Mucosa of stomach (tissue), 1 donor: ENCODE measurements around the gene LIN7B.

Source experiments
- H3K27me3 ChIP-seq: one replicate; pipeline ENCODE4 v1.7.0; 2013; ENCODE audit warnings: mild to moderate bottlenecking, low read length; ENCODE audit not compliant: control insufficient read depth, insufficient read depth
- H3K36me3 ChIP-seq: one replicate; pipeline ENCODE4 v1.7.0; 2013; ENCODE audit warnings: low read length; ENCODE audit not compliant: control insufficient read depth, insufficient read depth
- H3K4me1 ChIP-seq: one replicate; pipeline ENCODE4 v1.7.0; 2013; ENCODE audit warnings: mild to moderate bottlenecking, low read length; ENCODE audit not compliant: control insufficient read depth, insufficient read depth
- H3K4me3 ChIP-seq: one replicate; pipeline ENCODE4 v1.7.0; 2013; ENCODE audit warnings: low read length
- H3K9ac ChIP-seq: one replicate; pipeline ENCODE4 v1.7.0; 2013; ENCODE audit warnings: mild to moderate bottlenecking, low read length, moderate library complexity
- H3K9me3 ChIP-seq: one replicate; pipeline ENCODE4 v1.7.0; 2013; ENCODE audit warnings: mild to moderate bottlenecking, low read length, moderate library complexity; ENCODE audit not compliant: control insufficient read depth
- donor health status: Pancreatic carcinoma.

Gene LIN7B

GRCh38 chr19:49127674-49128544, 13.7 kb downstream of the LIN7B start:
- Histone ChIP-seq H3K4me3 (no peak overlapping the region), H3K9ac (no peak overlapping the region), H3K36me3 (no peaks in the 10 kb centered on the region), H3K27me3 (no peaks in the 10 kb centered on the region), H3K9me3 (no peaks in the 10 kb centered on the region), H3K4me1 (peaks cover 25% of the 10 kb centered on the region)

GRCh38 chr19:49128545-49129237, 14.5 kb downstream of the LIN7B start:
- Histone ChIP-seq H3K4me3 (no peak overlapping the region), H3K9me3 (no peaks in the 10 kb centered on the region), H3K27me3 (no peaks in the 10 kb centered on the region), H3K4me1 (peaks cover 32% of the 10 kb centered on the region), H3K36me3 (no peaks in the 10 kb centered on the region), H3K9ac (no peak overlapping the region)

DNA sequence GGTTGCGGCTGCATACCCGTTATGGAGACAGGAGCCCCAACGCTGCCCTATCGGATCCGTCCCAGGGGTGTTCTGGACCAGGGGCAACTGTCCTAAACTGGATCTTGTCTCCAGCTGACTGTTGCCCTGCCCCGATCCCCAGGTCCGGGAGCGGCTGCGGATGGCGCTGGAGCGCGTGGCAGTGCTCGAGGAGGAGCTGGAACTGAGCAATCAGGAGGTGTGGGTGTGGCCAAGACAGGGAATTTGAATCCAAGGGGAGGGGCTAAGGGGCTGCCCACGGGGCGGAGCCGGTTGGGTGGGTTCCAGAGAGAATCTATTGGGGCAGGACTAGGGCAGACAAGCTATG, 15.0 kb downstream of the LIN7B start:
- Histone ChIP-seq H3K27me3 (no peaks in the 10 kb centered on the region), H3K9me3 (no peaks in the 10 kb centered on the region), H3K4me3 (no peak overlapping the region), H3K36me3 (no peaks in the 10 kb centered on the region), H3K4me1 (peaks cover 38% of the 10 kb centered on the region), H3K9ac (no peak overlapping the region)

GRCh38 chr19:49130325-49130724, 16.2 kb downstream of the LIN7B start:
- Histone ChIP-seq H3K4me1 (peaks cover 36% of the 10 kb centered on the region), H3K36me3 (no peaks in the 10 kb centered on the region), H3K4me3 (no peak overlapping the region), H3K9me3 (no peaks in the 10 kb centered on the region), H3K9ac (no peak overlapping the region), H3K27me3 (no peaks in the 10 kb centered on the region)

DNA sequence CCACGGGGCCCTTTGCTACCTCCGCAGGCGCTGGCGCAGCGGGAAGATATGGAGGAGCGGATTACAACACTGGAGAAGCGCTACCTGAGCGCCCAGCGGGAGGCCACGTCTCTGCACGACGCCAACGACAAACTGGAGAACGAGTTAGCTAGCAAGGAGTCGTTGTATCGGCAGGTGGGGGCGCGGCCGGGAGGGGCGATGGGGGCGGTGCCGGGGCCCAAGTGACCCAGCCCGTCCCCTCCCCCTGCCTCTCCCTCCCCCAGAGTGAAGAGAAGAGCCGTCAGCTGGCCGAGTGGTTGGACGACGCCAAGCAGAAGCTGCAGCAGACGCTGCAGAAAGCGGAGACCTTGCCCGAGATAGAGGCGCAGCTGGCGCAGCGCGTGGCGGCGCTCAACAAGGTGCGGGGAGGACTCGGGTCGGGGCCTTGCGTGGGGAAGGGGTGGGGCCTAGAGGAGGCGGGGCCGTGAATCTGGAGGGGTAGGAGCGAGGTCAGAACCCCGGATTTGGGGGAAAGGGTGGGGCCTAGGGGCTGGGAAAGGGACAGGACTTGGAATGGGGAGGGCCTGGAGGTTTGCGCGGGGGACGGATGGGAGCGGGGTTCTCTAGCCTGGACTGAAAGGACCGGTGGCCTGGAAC, 18.9 kb downstream of the LIN7B start:
- no peaks in the 10 kb centered on the region for H3K9me3 ChIP-seq
- H3K9ac ChIP-seq = peak overlapping the region; percentile 22
- H3K4me1 ChIP-seq = peaks cover 35% of the 10 kb centered on the region
- peak overlapping the region; percentile 36 for H3K4me3 ChIP-seq
- H3K27me3 ChIP-seq = no peaks in the 10 kb centered on the region
- H3K36me3 ChIP-seq = no peaks in the 10 kb centered on the region

GRCh38 chr19:49133621-49134454, 19.7 kb downstream of the LIN7B start:
- peak overlapping the region; percentile 36 for H3K4me3 ChIP-seq
- no peaks in the 10 kb centered on the region for H3K9me3 ChIP-seq
- H3K4me1 ChIP-seq = peaks cover 28% of the 10 kb centered on the region
- H3K9ac ChIP-seq = peak overlapping the region; percentile 22
- H3K27me3 ChIP-seq = no peaks in the 10 kb centered on the region
- H3K36me3 ChIP-seq = no peaks in the 10 kb centered on the region

DNA sequence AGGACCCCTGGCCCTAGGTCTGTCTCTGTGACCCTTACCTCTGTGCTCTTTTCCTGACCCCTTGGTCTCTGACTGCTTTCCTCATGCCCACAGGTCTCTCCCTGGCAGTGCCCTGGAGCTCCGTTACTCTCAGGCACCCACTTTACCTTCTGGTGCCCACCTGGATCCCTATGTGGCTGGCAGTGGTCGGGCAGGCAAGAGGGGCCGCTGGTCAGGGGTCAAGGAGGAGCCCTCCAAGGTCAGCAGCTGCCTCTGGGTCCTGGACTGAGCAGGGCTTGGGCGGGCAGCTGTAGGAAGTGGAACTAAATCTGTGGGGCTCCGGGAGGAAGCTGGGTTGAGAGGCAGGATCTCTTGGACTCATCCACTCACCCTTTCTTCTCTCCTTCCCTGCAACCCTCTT, 21.5 kb downstream of the LIN7B start:
- no peaks in the 10 kb centered on the region for H3K36me3 ChIP-seq
- H3K9me3 ChIP-seq = no peaks in the 10 kb centered on the region
- H3K9ac ChIP-seq = no peak overlapping the region
- no peak overlapping the region for H3K4me3 ChIP-seq
- peaks cover 26% of the 10 kb centered on the region for H3K4me1 ChIP-seq
- H3K27me3 ChIP-seq = no peaks in the 10 kb centered on the region

- Histone ChIP-seq H3K27me3 (no peaks in the 10 kb centered on the region), H3K9ac (no peak overlapping the region)
Measured at GRCh38 chr19:49136771-49137171, 22.6 kb downstream of the LIN7B start.

DNA sequence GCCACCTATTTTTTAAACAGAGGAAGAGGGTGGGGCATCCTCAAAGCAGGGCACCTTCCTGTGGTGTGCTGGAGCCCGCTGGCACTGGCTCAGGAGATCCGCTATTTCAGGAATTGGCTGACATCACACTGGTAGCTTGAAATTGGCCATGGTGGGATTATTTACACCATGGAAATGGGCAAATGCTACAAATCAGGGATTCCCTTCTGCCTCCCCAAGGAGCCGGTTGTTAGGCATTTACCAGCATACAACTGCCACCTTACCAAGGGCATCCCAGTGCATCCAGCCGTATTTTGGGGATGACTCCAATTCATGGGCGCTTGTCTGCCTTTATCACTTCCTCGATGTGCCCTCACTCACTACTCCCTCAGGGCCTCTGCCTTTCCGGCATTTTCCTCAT, 26.8 kb downstream of the LIN7B start:
- Histone ChIP-seq H3K36me3 (no peaks in the 10 kb centered on the region), H3K9ac (no peak overlapping the region), H3K4me3 (no peak overlapping the region), H3K9me3 (no peaks in the 10 kb centered on the region), H3K4me1 (peaks cover 12% of the 10 kb centered on the region), H3K27me3 (no peaks in the 10 kb centered on the region)

More at GRCh38 chr19:49136771-49137171, 22.6 kb downstream of the LIN7B start:
- Histone ChIP-seq H3K4me3 (no peak overlapping the region), H3K4me1 (peaks cover 26% of the 10 kb centered on the region), H3K36me3 (no peaks in the 10 kb centered on the region), H3K9me3 (no peaks in the 10 kb centered on the region)

GRCh38 chr19:49141352-49141751, 27.2 kb downstream of the LIN7B start:
- no peaks in the 10 kb centered on the region for H3K27me3 ChIP-seq
- no peak overlapping the region for H3K9ac ChIP-seq
- H3K4me3 ChIP-seq = no peak overlapping the region
- no peaks in the 10 kb centered on the region for H3K36me3 ChIP-seq
- no peaks in the 10 kb centered on the region for H3K9me3 ChIP-seq
- H3K4me1 ChIP-seq = peaks cover 10% of the 10 kb centered on the region

GRCh38 chr19:49142866-49143335, 28.7 kb downstream of the LIN7B start:
- H3K4me3 ChIP-seq = peak overlapping the region; percentile 60
- no peaks in the 10 kb centered on the region for H3K36me3 ChIP-seq
- peak overlapping the region; percentile 43 for H3K9ac ChIP-seq

More at GRCh38 chr19:49142866-49143335, 28.7 kb downstream of the LIN7B start:
- Histone ChIP-seq H3K4me1 (peaks cover 10% of the 10 kb centered on the region), H3K9me3 (no peaks in the 10 kb centered on the region), H3K27me3 (no peaks in the 10 kb centered on the region)
